HEK293T (cell line): ENCODE results near the gene CAMSAP1.

Experiments used
- BHLHE40 ChIP-seq: fragments of 450-650 bp; IDR thresholded peaks from 2 replicates; pipeline ENCODE4 v1.6.1; 2016; ENCODE audit warnings: mild to moderate bottlenecking, moderate library complexity, borderline replicate concordance
- SUZ12 ChIP-seq: fragments of 450-650 bp; IDR thresholded peaks from 2 replicates; pipeline ENCODE4 v1.6.1; 2016; ENCODE audit warnings: mild to moderate bottlenecking

DNA sequence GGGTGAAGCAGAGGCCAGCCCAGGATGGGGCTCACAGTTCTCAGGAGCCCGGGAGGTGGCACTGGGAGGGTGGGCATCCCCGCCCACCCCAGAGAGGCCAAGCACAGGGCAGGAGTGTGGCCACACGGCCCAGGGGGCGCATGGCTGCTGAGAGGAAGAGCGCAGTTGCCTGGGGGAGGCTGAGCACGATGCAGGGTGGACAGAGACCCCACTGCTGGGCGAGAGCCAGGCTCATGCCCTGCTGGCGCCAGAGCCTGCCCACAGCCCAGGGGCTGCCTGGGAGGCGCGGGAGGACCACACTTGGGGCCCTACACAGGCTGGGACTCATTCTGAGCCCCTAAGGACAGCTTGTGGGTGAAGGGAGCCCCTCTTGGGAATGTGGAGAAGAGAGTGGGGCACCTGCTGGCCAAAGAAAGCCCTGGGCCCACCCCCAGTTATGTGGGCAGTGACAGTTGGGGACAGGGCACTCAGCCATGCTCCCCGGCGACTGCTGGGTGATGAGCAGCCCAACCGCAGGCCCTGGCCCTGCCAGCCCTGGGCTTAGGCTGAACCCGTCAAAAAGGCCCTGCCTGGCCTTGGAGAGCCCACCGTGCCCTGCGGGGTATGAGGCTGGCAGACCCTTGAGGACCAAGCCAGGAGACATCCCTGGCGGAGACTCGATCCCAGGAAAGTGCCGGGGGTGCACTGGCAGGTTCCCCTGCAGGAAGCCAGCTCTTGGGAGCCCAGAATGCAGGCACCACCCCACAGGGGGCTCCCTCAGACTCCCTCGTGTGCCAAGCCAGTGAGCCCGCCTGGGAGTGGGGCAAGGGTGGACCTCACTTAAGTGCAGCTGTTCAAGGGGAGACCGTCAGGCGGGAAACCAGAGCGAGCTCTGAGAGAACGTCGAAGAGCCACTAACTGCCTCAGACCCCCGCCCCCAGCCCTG, 21.6 kb upstream of the CAMSAP1 start:
- TF ChIP-seq SUZ12 (no peak), BHLHE40 (no peak)
